Measurements from ENCODE around the gene MAGT1.

Gene MAGT1

DNA sequence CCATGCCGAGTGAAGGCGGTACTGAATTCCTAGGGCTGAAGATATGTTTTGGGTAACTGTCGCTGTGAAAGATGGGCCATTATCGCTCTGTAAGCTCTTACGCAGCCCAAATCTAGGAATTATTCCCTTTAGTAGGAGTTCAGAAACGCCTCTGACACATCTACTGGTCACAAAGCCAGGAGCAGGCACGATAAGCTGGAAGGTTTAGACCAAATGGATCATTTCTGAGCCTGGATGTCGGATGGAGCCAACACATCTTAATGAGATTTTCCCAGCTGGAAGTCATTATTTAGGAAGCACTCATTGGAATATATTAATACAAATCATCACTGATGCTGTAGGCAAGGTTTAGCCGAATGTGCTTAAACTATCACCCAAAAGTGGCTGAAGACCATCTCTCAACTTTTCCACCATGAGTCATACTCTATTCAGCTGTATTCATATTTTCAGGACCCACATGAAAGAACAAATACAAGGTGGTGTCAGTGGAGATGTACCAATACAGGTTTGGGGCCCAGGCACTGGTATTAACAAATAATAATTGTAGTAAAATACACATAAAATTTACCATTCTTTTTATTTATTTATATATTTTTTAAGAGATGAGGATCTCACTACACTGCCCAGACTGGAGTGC, 75.0 kb downstream of the MAGT1 start:
- H3K79me2 ChIP-seq (ENCODE audit: insufficient read depth, low read length): no peaks in the 10 kb centered on the region
- no peaks in the 10 kb centered on the region for H3F3A ChIP-seq (ENCODE audit: insufficient read depth)
- no peak overlapping the region for H2AFZ ChIP-seq (ENCODE audit: low read depth, low read length, severe bottlenecking)
- no peaks in the 10 kb centered on the region for H3K36me3 ChIP-seq (ENCODE audit: low read length)
- H3K4me2 ChIP-seq (ENCODE audit: low read depth, low read length, poor library complexity, severe bottlenecking): no peak overlapping the region
- no peak overlapping the region for H3K27ac ChIP-seq (ENCODE audit: low read depth, low read length)
- TF ChIP-seq, protein P1, sequence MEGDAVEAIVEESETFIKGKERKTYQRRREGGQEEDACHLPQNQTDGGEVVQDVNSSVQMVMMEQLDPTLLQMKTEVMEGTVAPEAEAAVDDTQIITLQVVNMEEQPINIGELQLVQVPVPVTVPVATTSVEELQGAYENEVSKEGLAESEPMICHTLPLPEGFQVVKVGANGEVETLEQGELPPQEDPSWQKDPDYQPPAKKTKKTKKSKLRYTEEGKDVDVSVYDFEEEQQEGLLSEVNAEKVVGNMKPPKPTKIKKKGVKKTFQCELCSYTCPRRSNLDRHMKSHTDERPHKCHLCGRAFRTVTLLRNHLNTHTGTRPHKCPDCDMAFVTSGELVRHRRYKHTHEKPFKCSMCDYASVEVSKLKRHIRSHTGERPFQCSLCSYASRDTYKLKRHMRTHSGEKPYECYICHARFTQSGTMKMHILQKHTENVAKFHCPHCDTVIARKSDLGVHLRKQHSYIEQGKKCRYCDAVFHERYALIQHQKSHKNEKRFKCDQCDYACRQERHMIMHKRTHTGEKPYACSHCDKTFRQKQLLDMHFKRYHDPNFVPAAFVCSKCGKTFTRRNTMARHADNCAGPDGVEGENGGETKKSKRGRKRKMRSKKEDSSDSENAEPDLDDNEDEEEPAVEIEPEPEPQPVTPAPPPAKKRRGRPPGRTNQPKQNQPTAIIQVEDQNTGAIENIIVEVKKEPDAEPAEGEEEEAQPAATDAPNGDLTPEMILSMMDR (IDR thresholded peaks at IDR 0.05; ENCODE audit: insufficient read depth, low read length, poor library complexity, severe bottlenecking): no peak
- no peak for TF ChIP-seq EZH2phosphoT487 (conservative IDR thresholded peaks at IDR 0.05; ENCODE audit: low read length)
- H3K9me2 ChIP-seq (replicated peaks; ENCODE audit: insufficient read depth, low read length): no peaks in the 10 kb centered on the region
- H3K9me3 ChIP-seq (ENCODE audit: insufficient read depth, low read length): no peaks in the 10 kb centered on the region
- no peaks in the 10 kb centered on the region for H4K20me1 ChIP-seq (ENCODE audit: low read depth, low read length)
- H3K9ac ChIP-seq (ENCODE audit: low read length): no peak overlapping the region
- no peaks in the 10 kb centered on the region for H3K27me3 ChIP-seq (ENCODE audit: low read length)
- no peak overlapping the region for H3K4me3 ChIP-seq (ENCODE audit: insufficient read depth, low read length, poor library complexity, severe bottlenecking)

DNA sequence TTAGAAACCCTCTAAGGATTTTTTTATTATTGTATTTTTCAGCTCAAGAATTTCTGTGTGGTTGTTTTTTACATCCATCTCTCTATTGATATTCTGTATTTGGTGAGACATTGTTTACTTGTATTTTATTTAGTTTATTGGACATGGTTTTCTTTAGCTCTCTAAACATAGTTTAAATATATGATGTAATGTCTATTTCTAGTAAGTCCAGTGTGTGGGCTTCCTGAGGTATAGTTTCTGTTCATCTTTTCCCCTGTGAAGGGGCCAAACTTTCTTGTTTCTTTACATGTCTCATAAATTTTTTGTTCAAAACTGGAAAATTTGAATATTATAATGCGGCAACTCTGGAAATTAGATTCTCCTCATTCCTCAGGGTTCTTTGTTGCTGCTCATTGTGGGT, 81.0 kb downstream of the MAGT1 start:
- TF ChIP-seq, protein P1 (IDR thresholded peaks at IDR 0.05; ENCODE audit: insufficient read depth, low read length, poor library complexity, severe bottlenecking): no peak
- TF ChIP-seq EZH2phosphoT487 (conservative IDR thresholded peaks at IDR 0.05; ENCODE audit: low read length): no peak
- H3F3A ChIP-seq (ENCODE audit: insufficient read depth): no peaks in the 10 kb centered on the region
- H3K27ac ChIP-seq (ENCODE audit: low read depth, low read length): no peak overlapping the region
- no peaks in the 10 kb centered on the region for H3K36me3 ChIP-seq (ENCODE audit: low read length)
- no peaks in the 10 kb centered on the region for H3K79me2 ChIP-seq (ENCODE audit: insufficient read depth, low read length)
- no peaks in the 10 kb centered on the region for H3K9me2 ChIP-seq (replicated peaks; ENCODE audit: insufficient read depth, low read length)
- H4K20me1 ChIP-seq (ENCODE audit: low read depth, low read length): no peaks in the 10 kb centered on the region
- H2AFZ ChIP-seq (ENCODE audit: low read depth, low read length, severe bottlenecking): no peak overlapping the region
- no peaks in the 10 kb centered on the region for H3K9me3 ChIP-seq (ENCODE audit: insufficient read depth, low read length)
- H3K9ac ChIP-seq (ENCODE audit: low read length): no peak overlapping the region
- no peaks in the 10 kb centered on the region for H3K27me3 ChIP-seq (ENCODE audit: low read length)
- H3K4me2 ChIP-seq (ENCODE audit: low read depth, low read length, poor library complexity, severe bottlenecking): no peak overlapping the region
- H3K4me3 ChIP-seq (ENCODE audit: insufficient read depth, low read length, poor library complexity, severe bottlenecking): no peak overlapping the region

DNA sequence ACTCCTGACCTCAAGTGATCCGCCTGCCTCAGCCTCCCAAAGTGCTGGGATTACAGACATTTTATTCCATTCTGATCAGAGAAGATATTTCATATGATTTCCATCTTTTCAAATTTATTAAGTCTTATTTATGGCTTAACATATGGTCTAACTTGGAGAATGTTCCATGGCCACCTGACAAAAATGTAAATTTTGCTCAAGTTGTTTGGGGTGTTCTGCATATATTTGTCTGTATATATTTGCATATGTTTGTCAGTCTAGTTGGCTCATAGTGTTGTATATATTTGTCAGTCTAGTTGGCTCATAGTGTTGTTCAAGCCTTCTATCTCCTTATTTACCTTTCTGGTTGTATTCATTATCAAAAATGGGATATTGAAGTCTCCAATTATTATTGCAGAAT, 93.0 kb downstream of the MAGT1 start:
- H3K36me3 ChIP-seq (ENCODE audit: low read length): no peaks in the 10 kb centered on the region
- no peak overlapping the region for H3K4me3 ChIP-seq (ENCODE audit: insufficient read depth, low read length, poor library complexity, severe bottlenecking)
- H3K79me2 ChIP-seq (ENCODE audit: insufficient read depth, low read length): no peaks in the 10 kb centered on the region
- H3K4me2 ChIP-seq (ENCODE audit: low read depth, low read length, poor library complexity, severe bottlenecking): no peak overlapping the region
- no peaks in the 10 kb centered on the region for H3F3A ChIP-seq (ENCODE audit: insufficient read depth)
- no peak for TF ChIP-seq EZH2phosphoT487 (conservative IDR thresholded peaks at IDR 0.05; ENCODE audit: low read length)
- TF ChIP-seq, protein P1 (IDR thresholded peaks at IDR 0.05; ENCODE audit: insufficient read depth, low read length, poor library complexity, severe bottlenecking): no peak
- no peaks in the 10 kb centered on the region for H3K27me3 ChIP-seq (ENCODE audit: low read length)
- H2AFZ ChIP-seq (ENCODE audit: low read depth, low read length, severe bottlenecking): no peak overlapping the region
- H3K27ac ChIP-seq (ENCODE audit: low read depth, low read length): no peak overlapping the region
- H3K9ac ChIP-seq (ENCODE audit: low read length): no peak overlapping the region
- no peaks in the 10 kb centered on the region for H4K20me1 ChIP-seq (ENCODE audit: low read depth, low read length)
- no peaks in the 10 kb centered on the region for H3K9me2 ChIP-seq (replicated peaks; ENCODE audit: insufficient read depth, low read length)
- H3K9me3 ChIP-seq (ENCODE audit: insufficient read depth, low read length): no peaks in the 10 kb centered on the region
